K562 (cell line): Measurements from ENCODE around the gene TMEM168. TPM values are rescaled to one million over a fixed set of nuclear protein-coding genes. Genes with fewer than 3 reads are reported as not detected.

Experiments used
- ATAC-seq: fragments of 200-7000 bp; cut with Tn5 transposase; 3 replicates; pipeline ENCODE4 v1.9.1; 2020; ENCODE audit warnings: moderate library complexity
- BruUV-seq: library from RNA; stranded (reverse); fragments of 400-500 nt; replicated peaks from 2 replicates; lab custom pipeline; 2021; lab: Mats Ljungman, UMichigan
- CTCF ChIA-PET: fragments of 300-600 bp; formaldehyde crosslinking; extraction: SDS; loops from one replicate; lab custom pipeline; 2021; ENCODE audit warnings: low intra/inter-chr PET ratio; lab: Yijun Ruan, JAX
- POLR2A ChIA-PET: fragments of 300-600, 350-650 bp; sonication (Branson Sonifier 250); formaldehyde crosslinking; extraction: SDS; loops from one replicate; lab custom pipeline; 2021; ENCODE audit warnings: antibody characterized with exemption, inconsistent platforms; lab: Yijun Ruan, JAX
- DNase-seq, 4 experiments: peaks; one replicate each; pipeline versions ENCODE4 v3.0.0 to v3.0.0-alpha.2; 2011 to 2018; ENCODE audit warnings: low spot score in 3 of 4, mixed read lengths in 3 of 4; ENCODE audit errors: extremely low read depth in 1 of 4
- FAIRE-seq: peaks from 2 replicates; lab custom pipeline; 2011; peaks lifted over from hg19 to GRCh38; lab: Jason Lieb, UNC
- H2AFZ ChIP-seq: 2 replicates; pipeline ENCODE4 v1.6.0; 2011; ENCODE audit warnings: low read depth, low read length, control low read depth, inconsistent platforms
- H3K27ac ChIP-seq: fragments of 200-600 bp; 3 replicates; pipeline ENCODE4 v1.8.0; 2011; ENCODE audit warnings: low read depth, mild to moderate bottlenecking, control low read depth, inconsistent platforms, low read length, moderate library complexity, mixed read lengths; ENCODE audit errors: extremely low read depth
- H3K27me3 ChIP-seq, 2 experiments: fragments of 300-600 bp in 1 of 2; 2 replicates in 1 of 2; 3 replicates in 1 of 2; pipeline versions ENCODE4 v1.6.0 to v1.8.0; 2011; ENCODE audit warnings: inconsistent platforms in 2 of 2, low read length in 2 of 2, mild to moderate bottlenecking in 1 of 2, mixed read lengths in 1 of 2, moderate library complexity in 1 of 2; ENCODE audit not compliant: control insufficient read depth in 2 of 2, insufficient read depth in 2 of 2
- H3K36me3 ChIP-seq: fragments of 300-600 bp; 3 replicates; pipeline ENCODE4 v1.8.0; 2011; ENCODE audit warnings: mild to moderate bottlenecking, low read length, inconsistent platforms; ENCODE audit not compliant: control insufficient read depth, insufficient read depth
- H3K4me1 ChIP-seq, 2 experiments: fragments of 200-600 bp in 1 of 2; replicated peaks in 1 of 2; 2 replicates in 1 of 2; 3 replicates in 1 of 2; pipeline versions ENCODE4 v1.5.1 to v1.8.0; 2011; ENCODE audit warnings: inconsistent platforms in 2 of 2, low read length in 2 of 2, mild to moderate bottlenecking in 1 of 2, mixed read lengths in 1 of 2, moderate library complexity in 1 of 2; ENCODE audit not compliant: control insufficient read depth in 2 of 2, insufficient read depth in 2 of 2
- H3K4me2 ChIP-seq: 2 replicates; pipeline ENCODE4 v1.6.1; 2011; ENCODE audit warnings: low read length, control low read depth, inconsistent platforms, mixed read lengths; ENCODE audit not compliant: insufficient read depth
- H3K4me3 ChIP-seq: fragments of 200-600 bp; sonication (generic), shearing (Covaris generic); 2 replicates; pipeline ENCODE4 v1.5.1; 2016; ENCODE audit warnings: control low read depth, inconsistent platforms
- H3K79me2 ChIP-seq: fragments of 200-600 bp; 3 replicates; pipeline ENCODE4 v1.8.0; 2011; ENCODE audit warnings: low read length, inconsistent platforms; ENCODE audit not compliant: control insufficient read depth, insufficient read depth
- H3K9ac ChIP-seq, 2 experiments: 2 replicates each; pipeline versions ENCODE4 v1.6.0 to v1.6.1; 2011; ENCODE audit warnings: low read depth in 2 of 2, low read length in 2 of 2, control low read depth in 1 of 2, inconsistent platforms in 1 of 2, mild to moderate bottlenecking in 1 of 2, mixed read lengths in 1 of 2; ENCODE audit not compliant: insufficient read depth in 1 of 2
- H3K9me1 ChIP-seq: one replicate; pipeline ENCODE4 v1.6.0; 2011; ENCODE audit warnings: inconsistent platforms, mild to moderate bottlenecking, low read length, moderate library complexity; ENCODE audit not compliant: control insufficient read depth, insufficient read depth
- H3K9me3 ChIP-seq: replicated peaks from 2 replicates; pipeline ENCODE4 v1.5.1; 2011; ENCODE audit warnings: low read depth, low read length, inconsistent platforms; ENCODE audit not compliant: control insufficient read depth, insufficient read depth
- H4K20me1 ChIP-seq: replicated peaks from 2 replicates; pipeline ENCODE4 v1.6.1; 2011; ENCODE audit warnings: low read length, inconsistent platforms, mixed read lengths; ENCODE audit not compliant: control insufficient read depth, insufficient read depth
- C11orf30 ChIP-seq: fragments of 450-650 bp; IDR thresholded peaks from 2 replicates; pipeline ENCODE4 v1.6.1; 2016; ENCODE audit warnings: low read depth, mild to moderate bottlenecking
- EGR1 ChIP-seq: fragments of 450-650 bp; conservative IDR thresholded peaks from 2 replicates; pipeline ENCODE4 v1.6.1; 2017; ENCODE audit warnings: mild to moderate bottlenecking
- ELF1 ChIP-seq: fragments of 200-800 bp; sonication (Bioruptor generic); IDR thresholded peaks from 2 replicates; pipeline ENCODE4 v1.6.1; 2016; ENCODE audit warnings: missing genetic modification characterization, missing compliant biosample characterization
- ETV6 ChIP-seq, 3 experiments: fragments of 150-350 bp in 1 of 3; sonication (generic) in 1 of 3; formaldehyde crosslinking in 1 of 3; IDR thresholded peaks; 2 replicates each; pipeline versions ENCODE4 v1.6.1 to v1.8.0; 2014 to 2022; ENCODE audit warnings: borderline replicate concordance in 2 of 3, low read depth in 2 of 3, antibody characterized with exemption in 1 of 3, low read length in 1 of 3, mild to moderate bottlenecking in 1 of 3, missing genetic modification reagents in 1 of 3
- HES1 ChIP-seq: fragments of 450-650 bp; IDR thresholded peaks from 2 replicates; pipeline ENCODE4 v1.6.1; 2016; ENCODE audit warnings: low read depth, mild to moderate bottlenecking, moderate library complexity
- KDM4B ChIP-seq, 2 experiments: fragments of 450-650 bp in 1 of 2; sonication (generic) in 1 of 2; IDR thresholded peaks; 2 replicates each; pipeline ENCODE4 v1.6.1; 2016 to 2017; ENCODE audit warnings: borderline replicate concordance in 2 of 2, antibody characterized with exemption in 1 of 2, low read depth in 1 of 2, mild to moderate bottlenecking in 1 of 2
- KLF6 ChIP-seq: fragments of 250-450 bp; sonication (Bioruptor Pico); IDR thresholded peaks from 2 replicates; pipeline ENCODE4 v1.4.0; 2020; ENCODE audit warnings: mild to moderate bottlenecking, moderate library complexity, borderline replicate concordance
- STAT6 ChIP-seq: sonication (generic); formaldehyde crosslinking; IDR thresholded peaks from 2 replicates; pipeline ENCODE4 v1.8.1; 2023; ENCODE audit warnings: mild to moderate bottlenecking, missing genetic modification reagents
- ZFP30 ChIP-seq: fragments of 250-450 bp; sonication (Bioruptor Pico); IDR thresholded peaks from 2 replicates; pipeline ENCODE4 v1.8.0; 2022; ENCODE audit warnings: moderate library complexity, mild to moderate bottlenecking, inconsistent platforms, borderline replicate concordance
- ZNF23 ChIP-seq: fragments of 250-450 bp; sonication (Bioruptor Pico); IDR thresholded peaks from 2 replicates; pipeline ENCODE4 v1.4.0; 2020; ENCODE audit warnings: mild to moderate bottlenecking
- ZNF232 ChIP-seq: sonication (generic); formaldehyde crosslinking; IDR thresholded peaks from 2 replicates; pipeline ENCODE4 v1.8.0; 2022; ENCODE audit warnings: mild to moderate bottlenecking, missing genetic modification reagents
- ZNF253 ChIP-seq: fragments of 250-450 bp; sonication (Bioruptor Pico); conservative IDR thresholded peaks from 2 replicates; pipeline ENCODE4 v1.6.1; 2021; ENCODE audit warnings: mild to moderate bottlenecking
- ZNF75A ChIP-seq: fragments of 450-650 bp; formaldehyde crosslinking; IDR thresholded peaks from 2 replicates; pipeline ENCODE4 v1.4.0; 2020; ENCODE audit warnings: mild to moderate bottlenecking
- WGBS: fragments of 100-300 bp; shearing (Covaris generic); methylation state at CpG from one replicate; pipeline ENCODE4 v1.1.6; 2016; ENCODE audit warnings: low coverage, mixed read lengths; ENCODE audit not compliant: insufficient coverage; ENCODE audit errors: missing lambda C conversion rate; 5-methylcytosine and 5-hydroxymethylcytosine counted together
- in situ Hi-C: fragments of 300-500 bp; cut with MboI; formaldehyde crosslinking; loops from 4 replicates; pipeline ENCODE4 v1.15.0; 2018; ENCODE audit warnings: inconsistent platforms, mixed read lengths
- intact Hi-C: fragments of 100-400 bp; cut with micrococcal nuclease; formaldehyde crosslinking; loops from 2 replicates; pipeline ENCODE4 v1.14.2; 2022
- polyA plus RNA-seq, 8 experiments: library from polyadenylated mRNA; depleted of rRNA in 4 of 8; stranded (reverse) in 5 of 8; unstranded in 3 of 8; fragments of >200 nt; fragmentation: Nextera tagmentation in 2 of 8; fragmentation: Illumina TruSeq in 1 of 8; extraction: Ambion mirVana in 2 of 8; extraction: Trizol in 1 of 8; gene quantifications; 2 replicates each; pipeline versions ENCODE4 v1.2.1 to v1.2.3, GENCODE V29; 2011 to 2014; ENCODE audit warnings: inconsistent platforms in 1 of 8, missing spikeins in 1 of 8
- total RNA-seq, 7 experiments: library from RNA; depleted of rRNA in 6 of 7; stranded (reverse); fragments of >200 nt in 6 of 7; fragmentation: Illumina TruSeq in 2 of 7; extraction: Trizol in 2 of 7; gene quantifications; 2 replicates each; pipeline versions ENCODE4 v1.2.1 to v1.2.3, GENCODE V29; 2011 to 2021; ENCODE audit warnings: low replicate concordance in 1 of 7

The TMEM168 gene
- total and polyA plus RNA-seq, 9 of the 15 experiments (the other 6 are each of a cell fraction or from before 2014, with no cell fraction given), result 19.7 to 50.7 (median 25.4) TPM

DNA sequence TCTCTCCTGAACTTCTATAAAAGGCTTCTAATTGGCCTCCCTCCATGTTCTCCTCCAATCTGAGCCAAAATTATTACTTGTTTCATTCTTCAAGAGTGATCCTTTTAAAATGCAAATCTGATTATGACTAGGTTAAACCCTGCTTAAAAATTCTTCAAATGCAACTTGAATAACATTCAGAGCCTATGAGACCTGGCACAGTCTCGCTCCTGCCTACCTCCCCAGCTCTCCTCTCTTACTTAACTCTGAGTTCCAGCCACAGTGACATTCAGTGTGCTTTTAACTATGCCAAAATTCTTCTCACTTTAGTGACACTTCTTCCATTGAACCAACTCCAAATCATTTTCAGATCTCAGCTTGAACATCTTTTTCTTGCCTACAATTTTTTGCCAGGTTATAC lies 68.8 kb downstream of the TMEM168 start:
- H2AFZ ChIP-seq, result no peak overlapping the region
- POLR2A ChIA-PET, result interaction anchor here (0.8 to 0.9 kb wide), 2 partner anchors 13 to 216 kb away, joined by 3 read pairs; no protein-coding TSS in a partner anchor
- no peak overlapping the region for H3K4me2 ChIP-seq
- no peaks in the 10 kb centered on the region for H3K36me3 ChIP-seq
- ATAC-seq, result no peak
- no peaks in the 10 kb centered on the region for H3K27me3 ChIP-seq
- H3K9me1 ChIP-seq, result no peaks in the 10 kb centered on the region
- intact Hi-C loops, result no loop called here
- no peak overlapping the region for H3K4me3 ChIP-seq
- no peaks in the 10 kb centered on the region for H3K9me3 ChIP-seq
- TF ChIP-seq ELF1 (tag) (no peak), EGR1 (no peak), ZNF232 (no peak), KDM4B (IDR thresholded peaks at IDR 0.05; ENCODE audit: borderline replicate concordance in 2 of 2, low read depth in 1 of 2) (no peak), STAT6 (CRISPR knock-in tag) (no peak), ZNF253 (CRISPR knock-in tag) (no peak), KLF6 (CRISPR knock-in tag) (no peak), ZFP30 (CRISPR knock-in tag) (no peak), ZNF75A (CRISPR knock-in tag) (no peak), ZNF23 (CRISPR knock-in tag) (no peak), C11orf30 (no peak), ETV6 (IDR thresholded peaks at IDR 0.05; ENCODE audit: borderline replicate concordance in 1 of 2, low read depth in 2 of 2, low read length in 1 of 2) (no peak), ETV6 (CRISPR knock-in tag; IDR thresholded peaks at IDR 0.05; ENCODE audit: borderline replicate concordance) (no peak), HES1 (no peak)
- TF ChIP-seq, all 486 proteins: peak for 0
- Histone ChIP-seq H3K79me2 (no peaks in the 10 kb centered on the region), H3K4me1 (no peaks in the 10 kb centered on the region), H4K20me1 (no peaks in the 10 kb centered on the region), H3K27ac (no peak overlapping the region), H3K9ac (no peak overlapping the region)
- in situ Hi-C loops, result no loop called here
- no peak for FAIRE-seq
- DNase-seq, result no peak
- no TSS peak for BruUV-seq
- 0% methylated on average over 1 of the region's 1 CpG for WGBS
- CTCF ChIA-PET, result no interaction called here
